Psoas muscle (tissue), 8 donors: ENCODE data around the gene PHACTR3. TPM values are rescaled to one million over a fixed set of nuclear protein-coding genes. Genes with fewer than 3 reads are reported as not detected.

ENCODE experiments used
- ATAC-seq, 4 donors: fragments of 200-7000 bp; cut with Tn5 transposase; one replicate each; pipeline ENCODE4 v1.9.1; 2020; ENCODE audit warnings: moderate library complexity in 3 of 4, mild to moderate bottlenecking in 2 of 4
- DNase-seq, 2 donors: peaks; one replicate each; pipeline ENCODE4 v3.0.0-alpha.2; 2020
- H3K27ac ChIP-seq: fragments of 200-600 bp; one replicate; pipeline ENCODE4 v1.8.0; 2022
- H3K27me3 ChIP-seq, 3 donors: fragments of 200-600 bp in 1 of 3; one replicate each; pipeline versions ENCODE4 v1.6.1 to v1.8.0; 2013 to 2022; ENCODE audit warnings: low read length in 2 of 3, mild to moderate bottlenecking in 2 of 3, moderate library complexity in 1 of 3; ENCODE audit not compliant: insufficient read depth in 3 of 3
- H3K36me3 ChIP-seq, 2 donors: fragments of 200-600 bp in 1 of 2; one replicate each; pipeline versions ENCODE4 v1.6.1 to v1.8.0; 2013 to 2022; ENCODE audit warnings: low read depth in 1 of 2, mild to moderate bottlenecking in 1 of 2, moderate library complexity in 1 of 2; ENCODE audit not compliant: insufficient read depth in 1 of 2
- H3K4me1 ChIP-seq: fragments of 200-600 bp; one replicate; pipeline ENCODE4 v1.8.0; 2022
- H3K4me3 ChIP-seq: fragments of 200-600 bp; one replicate; pipeline ENCODE4 v1.8.0; 2022; ENCODE audit warnings: mild to moderate bottlenecking
- H3K9me3 ChIP-seq: fragments of 200-600 bp; one replicate; pipeline ENCODE4 v1.8.0; 2022
- CTCF ChIP-seq: fragments of 200-600 bp; IDR thresholded peaks from one replicate; pipeline ENCODE4 v1.8.0; 2022; ENCODE audit warnings: antibody characterized with exemption
- WGBS, 3 donors: extraction: QIAGEN DNeasy Blood & Tissue Kit; methylation state at CpG; one replicate each; pipeline versions ENCODE4 v1.1.6 to v1.1.7; 2013; 5-methylcytosine and 5-hydroxymethylcytosine counted together
- intact Hi-C, 2 donors: fragments of 100-400 bp; cut with DNase I; formaldehyde crosslinking; loops; one replicate each; pipeline versions ENCODE4 v1.11.0 to v1.14.2; 2022
- polyA plus RNA-seq, 3 donors: library from polyadenylated mRNA; stranded (reverse); fragments of 200-250 nt; gene quantifications; one replicate each; pipeline ENCODE4 v1.2.3, GENCODE V29; 2013
- total RNA-seq, 4 donors: library from RNA; stranded (reverse); fragmentation: NEBNext Ultra II Directional in 2 of 4; extraction: Animal tissue kit (Norgen Biotek cat#: 25700) in 2 of 4; gene quantifications; one replicate each; pipeline versions ENCODE4 v1.2.1 to v1.2.4, GENCODE V29; 2021 to 2023
- donor health status: healthy with polysubstance abuse.
- donor health status: DM: no; HTN: no; CAD: no; lungs with moderate emphysema.
- donor health status: Bipolar disorder and iron deficiency.
- donor health status: healthy.
- donor health status: DM: yes; HTN: yes; CAD: no.
- donor health status: DM: no; HTN: no; CAD: no.
- donor health status: DM: no; HTN: no; CAD: no.
- donor health status: DM: yes; HTN: yes; CAD: no.

Gene PHACTR3
- total and polyA plus RNA-seq, 7 donors = 0.10 to 0.46 (median 0.15) TPM; not detected in 3

DNA sequence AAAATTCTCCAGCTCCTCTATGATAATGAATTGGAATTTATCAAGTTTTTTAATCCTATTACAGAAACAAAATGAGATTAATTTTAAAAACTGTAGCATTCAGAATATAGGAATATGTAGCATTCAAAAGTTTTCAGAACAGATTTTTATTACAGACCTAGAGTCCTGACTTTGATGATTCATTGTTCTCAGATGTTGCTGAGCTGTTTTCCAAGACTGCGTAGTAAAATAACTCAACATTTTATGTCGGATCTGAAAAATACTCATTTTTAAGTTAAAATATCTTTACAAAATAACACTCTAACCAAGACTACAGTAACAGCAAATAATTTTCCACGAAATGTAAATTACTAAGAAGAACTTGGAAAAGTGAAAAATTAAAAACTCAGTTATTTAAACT is 262.0 kb downstream of the PHACTR3 start:
- H3K27me3 ChIP-seq = no peaks in the 10 kb centered on the region
- no peaks in the 10 kb centered on the region for H3K9me3 ChIP-seq
- intact Hi-C loops = no loop called here
- no peak for DNase-seq
- 82 to 84% (median 83%) methylated on average over 3 of the region's 3 CpGs for WGBS, 3 donors
- H3K4me1 ChIP-seq = peaks cover 10% of the 10 kb centered on the region
- no peak overlapping the region for H3K27ac ChIP-seq
- H3K36me3 ChIP-seq = no peaks in the 10 kb centered on the region
- H3K4me3 ChIP-seq = no peak overlapping the region
- no peak for TF ChIP-seq CTCF
- ATAC-seq = no peak

- 87 to 93% (median 88%) methylated on average over 1 of the region's 1 CpG for WGBS, 3 donors
- Histone ChIP-seq H3K4me1 (no peaks in the 10 kb centered on the region), H3K9me3 (no peaks in the 10 kb centered on the region), H3K27me3 (no peaks in the 10 kb centered on the region), H3K27ac (no peak overlapping the region), H3K4me3 (no peak overlapping the region), H3K36me3 (no peaks in the 10 kb centered on the region)
- no peak for DNase-seq
- no peak for ATAC-seq
- TF ChIP-seq CTCF = no peak
- intact Hi-C loops = no loop called here
Observed at GRCh38 chr20:59871096-59871495, 266.8 kb downstream of the PHACTR3 start.

- intact Hi-C loops = no loop called here
Observed at GRCh38 chr20:59873409-59873808, 269.1 kb downstream of the PHACTR3 start.

DNA sequence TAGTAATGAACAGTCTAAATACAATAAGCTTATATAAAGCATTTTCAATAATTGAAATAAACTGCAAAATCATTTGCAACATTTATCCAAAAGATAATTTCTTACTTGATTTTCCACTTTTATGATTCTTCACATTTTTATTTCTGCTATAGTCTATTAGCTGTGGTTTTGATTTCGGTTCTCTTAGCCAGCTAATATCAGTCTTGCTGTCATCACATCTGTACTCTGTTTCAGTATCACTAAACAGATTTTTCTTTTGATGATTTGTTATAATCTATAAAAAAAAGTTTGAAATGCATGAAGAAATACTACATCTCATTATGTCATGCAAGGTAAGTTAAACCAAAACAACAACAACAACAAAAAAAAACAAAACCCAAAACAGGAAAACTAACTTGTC is 275.9 kb downstream of the PHACTR3 start:
- ATAC-seq = no peak
- Histone ChIP-seq H3K27ac (no peak overlapping the region), H3K27me3 (no peaks in the 10 kb centered on the region), H3K4me3 (no peak overlapping the region), H3K4me1 (no peaks in the 10 kb centered on the region), H3K9me3 (no peaks in the 10 kb centered on the region), H3K36me3 (no peaks in the 10 kb centered on the region)
- WGBS, 3 donors = 70 to 91% (median 87%) methylated on average over 1 of the region's 1 CpG
- DNase-seq = no peak
- no peak for TF ChIP-seq CTCF
- intact Hi-C loops = no loop called here

More at GRCh38 chr20:59873409-59873808, 269.1 kb downstream of the PHACTR3 start:
- ATAC-seq = no peak
- Histone ChIP-seq H3K27ac (no peak overlapping the region), H3K27me3 (no peaks in the 10 kb centered on the region), H3K36me3 (no peaks in the 10 kb centered on the region), H3K4me1 (no peaks in the 10 kb centered on the region), H3K9me3 (no peaks in the 10 kb centered on the region), H3K4me3 (no peak overlapping the region)
- DNase-seq = no peak
- no peak for TF ChIP-seq CTCF
- WGBS, 3 donors = 84 to 100% (median 91%) methylated on average over 1 of the region's 1 CpG

DNA sequence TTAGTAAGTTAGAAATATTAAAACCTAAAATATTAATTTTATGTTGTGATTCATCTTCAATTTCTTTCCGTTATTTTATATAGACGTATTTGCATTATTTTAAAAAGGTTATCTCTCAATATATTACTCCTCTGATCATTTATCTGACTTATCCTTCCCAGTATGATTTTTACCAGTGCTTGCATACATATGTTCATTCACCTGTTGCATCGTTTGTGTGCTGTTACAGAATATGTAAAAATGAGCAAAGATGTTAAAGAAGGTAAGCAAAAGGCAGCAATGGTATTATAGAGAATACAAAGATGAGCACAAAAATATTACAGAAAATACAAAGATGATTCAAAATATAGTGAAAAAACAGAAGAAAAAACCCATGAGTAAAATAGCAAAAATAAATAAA is 280.2 kb downstream of the PHACTR3 start:
- no peak for ATAC-seq
- DNase-seq = no peak
- H3K4me3 ChIP-seq = no peak overlapping the region
- H3K36me3 ChIP-seq = no peaks in the 10 kb centered on the region
- no peaks in the 10 kb centered on the region for H3K4me1 ChIP-seq
- TF ChIP-seq CTCF = no peak
- no peak overlapping the region for H3K27ac ChIP-seq
- intact Hi-C loops = no loop called here
- no peaks in the 10 kb centered on the region for H3K27me3 ChIP-seq
- 84 to 89% (median 86%) methylated on average over 3 of the region's 3 CpGs for WGBS, 3 donors
- no peaks in the 10 kb centered on the region for H3K9me3 ChIP-seq
